Measurements from ENCODE around the gene MYL7.

Gene MYL7

DNA sequence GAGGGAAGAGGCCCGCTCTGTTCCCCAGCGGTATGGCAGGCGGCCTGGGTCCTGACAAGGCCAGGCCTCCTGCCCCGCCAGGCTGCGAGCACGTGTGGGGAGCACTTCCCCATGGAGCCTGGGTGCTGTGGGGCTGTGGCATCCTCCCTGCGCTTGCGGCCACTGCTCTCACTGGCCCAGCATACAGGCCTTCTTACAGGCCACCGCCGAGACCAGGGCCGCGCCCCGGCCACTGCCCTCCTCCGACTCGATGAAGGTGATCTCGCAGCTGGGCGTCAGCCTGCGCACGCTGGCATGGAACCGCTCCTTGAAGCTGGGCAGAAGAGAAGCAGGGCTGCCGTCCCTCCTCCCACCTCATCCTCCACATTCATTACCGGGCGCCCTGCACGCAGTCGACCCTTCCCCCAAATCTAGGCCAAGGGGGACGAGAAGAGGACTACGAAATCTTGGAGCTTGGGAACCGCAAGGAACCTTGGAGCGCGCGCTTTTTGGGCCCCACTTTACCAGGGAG is 3.9 kb upstream of the MYL7 start:
- no peak for DNase-seq (ENCODE audit: low read depth, low spot score)
- TF ChIP-seq, protein P1, sequence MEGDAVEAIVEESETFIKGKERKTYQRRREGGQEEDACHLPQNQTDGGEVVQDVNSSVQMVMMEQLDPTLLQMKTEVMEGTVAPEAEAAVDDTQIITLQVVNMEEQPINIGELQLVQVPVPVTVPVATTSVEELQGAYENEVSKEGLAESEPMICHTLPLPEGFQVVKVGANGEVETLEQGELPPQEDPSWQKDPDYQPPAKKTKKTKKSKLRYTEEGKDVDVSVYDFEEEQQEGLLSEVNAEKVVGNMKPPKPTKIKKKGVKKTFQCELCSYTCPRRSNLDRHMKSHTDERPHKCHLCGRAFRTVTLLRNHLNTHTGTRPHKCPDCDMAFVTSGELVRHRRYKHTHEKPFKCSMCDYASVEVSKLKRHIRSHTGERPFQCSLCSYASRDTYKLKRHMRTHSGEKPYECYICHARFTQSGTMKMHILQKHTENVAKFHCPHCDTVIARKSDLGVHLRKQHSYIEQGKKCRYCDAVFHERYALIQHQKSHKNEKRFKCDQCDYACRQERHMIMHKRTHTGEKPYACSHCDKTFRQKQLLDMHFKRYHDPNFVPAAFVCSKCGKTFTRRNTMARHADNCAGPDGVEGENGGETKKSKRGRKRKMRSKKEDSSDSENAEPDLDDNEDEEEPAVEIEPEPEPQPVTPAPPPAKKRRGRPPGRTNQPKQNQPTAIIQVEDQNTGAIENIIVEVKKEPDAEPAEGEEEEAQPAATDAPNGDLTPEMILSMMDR (IDR thresholded peaks at IDR 0.05; ENCODE audit: insufficient read depth, low read length, missing control alignments), result no peak
- ChIA-PET POLR2A (no interaction called here), CTCF (interaction anchor here (1.0 to 1.1 kb wide), 2 partner anchors 8 to 10 kb away, joined by 3 to 4 read pairs; no protein-coding TSS in a partner anchor)
- H3K4me3 ChIP-seq (ENCODE audit: low read depth, low read length), result no peak overlapping the region

DNA sequence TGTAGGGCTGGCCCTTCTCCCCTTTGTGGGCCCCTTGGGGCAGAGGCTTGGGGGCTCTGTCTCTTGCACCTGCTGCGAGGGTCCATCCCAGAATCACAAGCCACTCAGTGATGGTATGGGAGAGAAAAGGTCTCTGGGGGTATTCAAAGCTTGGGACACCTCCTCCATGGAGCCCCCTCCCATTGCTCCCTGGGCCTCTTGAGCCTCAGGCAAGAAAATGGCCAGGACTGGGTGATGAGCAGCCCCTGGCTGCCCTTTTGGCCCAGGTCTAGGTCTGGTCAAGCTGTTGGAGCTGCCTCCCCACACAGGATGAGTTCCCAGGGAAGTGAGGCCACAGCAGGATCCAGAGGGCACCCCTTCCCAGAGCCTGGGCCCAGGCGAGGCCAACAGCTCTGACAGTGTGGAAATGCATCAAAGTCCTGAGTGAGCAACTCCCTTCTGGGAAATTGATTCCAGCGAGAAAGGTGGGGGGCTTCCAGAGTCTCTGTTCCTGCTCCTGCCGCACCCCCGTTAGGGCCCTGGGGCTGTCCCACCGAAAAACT is 3.4 kb upstream of the MYL7 start:
- H3K4me3 ChIP-seq (ENCODE audit: low read depth, low read length), result no peak overlapping the region
- DNase-seq (ENCODE audit: low read depth, low spot score), result no peak
- CTCF ChIA-PET, result interaction anchor here (1.0 to 1.1 kb wide), 2 partner anchors 7 to 9 kb away, joined by 3 to 4 read pairs; no protein-coding TSS in a partner anchor
- POLR2A ChIA-PET, result no interaction called here
- TF ChIP-seq, protein P1 (IDR thresholded peaks at IDR 0.05; ENCODE audit: insufficient read depth, low read length, missing control alignments), result no peak

DNA sequence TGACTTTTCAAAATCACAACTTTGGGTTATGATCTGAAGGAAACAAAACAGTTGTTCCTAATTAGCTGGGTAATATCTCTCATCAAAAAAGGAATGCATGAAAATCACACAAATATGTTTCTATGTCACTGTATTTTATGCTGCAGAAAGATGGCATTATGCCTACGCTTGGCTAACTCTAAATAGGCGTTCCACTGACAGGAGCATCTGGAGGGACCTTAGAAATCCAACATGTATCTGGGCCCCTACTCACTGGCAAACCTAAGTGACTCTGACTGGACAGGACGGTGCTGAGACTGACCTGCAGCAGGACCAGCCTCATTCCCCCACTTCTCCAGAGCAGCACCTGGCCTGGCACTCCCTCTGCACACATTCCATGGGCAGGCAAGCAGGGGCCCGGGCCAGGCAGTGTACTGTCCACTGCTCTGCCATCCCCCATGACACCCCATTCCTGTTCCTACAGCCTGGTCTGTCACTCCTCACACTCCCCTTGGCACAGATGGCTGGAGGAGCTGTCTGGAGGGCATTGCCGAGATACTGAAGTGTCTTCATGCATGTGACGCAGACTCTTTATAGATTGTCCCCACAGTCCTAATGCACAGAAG is 2.6 kb upstream of the MYL7 start:
- DNase-seq (ENCODE audit: low read depth, low spot score), result no peak
- POLR2A ChIA-PET, result no interaction called here
- TF ChIP-seq, protein P1 (IDR thresholded peaks at IDR 0.05; ENCODE audit: insufficient read depth, low read length, missing control alignments), result no peak
- no peak overlapping the region for H3K4me3 ChIP-seq (ENCODE audit: low read depth, low read length)
- CTCF ChIA-PET, result no interaction called here

DNA sequence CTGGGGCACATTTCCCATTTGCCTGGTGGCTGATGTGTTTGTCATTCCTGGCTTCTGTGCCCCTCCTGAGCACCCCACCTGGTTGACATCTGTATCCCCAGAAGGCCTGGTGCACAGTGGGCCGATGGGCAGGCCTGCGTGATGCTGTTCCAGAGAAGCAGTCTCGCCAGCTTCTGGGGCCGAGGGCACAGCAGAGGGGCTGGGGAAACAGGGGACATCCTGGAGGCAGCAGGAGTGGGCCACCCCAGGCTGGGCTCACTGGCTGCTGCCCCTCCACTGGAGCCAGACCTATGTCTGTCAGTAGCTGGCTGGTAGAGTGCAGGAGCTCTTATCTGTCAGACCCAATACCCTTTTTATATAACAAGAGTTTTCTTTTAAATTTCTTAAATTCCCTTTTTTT is 896 bp upstream of the MYL7 start:
- TF ChIP-seq, protein P1 (IDR thresholded peaks at IDR 0.05; ENCODE audit: insufficient read depth, low read length, missing control alignments), result no peak
- ChIA-PET CTCF (interaction anchor here (1.2 kb wide), 1 partner anchor 11 kb away, joined by 7 read pairs; no protein-coding TSS in a partner anchor), POLR2A (no interaction called here)

DNA sequence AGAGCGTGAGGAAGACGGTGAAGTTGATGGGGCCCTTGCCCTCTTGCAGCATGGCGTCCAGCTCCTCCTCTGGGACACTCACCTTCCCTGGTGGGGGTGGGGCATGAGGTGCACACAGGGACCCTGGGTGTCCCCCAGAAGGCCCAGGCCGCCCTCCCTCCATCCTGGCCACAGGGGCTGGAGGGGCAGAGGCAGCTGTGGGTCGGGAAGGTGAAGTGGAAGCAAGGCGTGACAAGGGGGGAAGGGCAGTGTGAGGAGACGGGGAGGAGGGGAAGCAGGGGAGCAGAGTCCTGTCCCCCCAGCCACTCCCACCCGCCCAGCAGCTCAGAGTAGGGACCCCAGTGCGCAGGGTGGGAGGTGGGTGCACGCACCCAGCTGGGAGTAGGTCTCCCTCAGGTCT is 791 bp downstream of the MYL7 start:
- ChIA-PET POLR2A (no interaction called here), CTCF (no interaction called here)
- TF ChIP-seq, protein P1 (IDR thresholded peaks at IDR 0.05; ENCODE audit: insufficient read depth, low read length, missing control alignments), result no peak
- no peak for DNase-seq (ENCODE audit: low read depth, low spot score)
- H3K4me3 ChIP-seq (ENCODE audit: low read depth, low read length), result no peak overlapping the region

More for the DNA sequence above, 896 bp upstream of the MYL7 start:
- DNase-seq (ENCODE audit: low read depth, low spot score), result no peak
- H3K4me3 ChIP-seq (ENCODE audit: low read depth, low read length), result no peak overlapping the region

DNA sequence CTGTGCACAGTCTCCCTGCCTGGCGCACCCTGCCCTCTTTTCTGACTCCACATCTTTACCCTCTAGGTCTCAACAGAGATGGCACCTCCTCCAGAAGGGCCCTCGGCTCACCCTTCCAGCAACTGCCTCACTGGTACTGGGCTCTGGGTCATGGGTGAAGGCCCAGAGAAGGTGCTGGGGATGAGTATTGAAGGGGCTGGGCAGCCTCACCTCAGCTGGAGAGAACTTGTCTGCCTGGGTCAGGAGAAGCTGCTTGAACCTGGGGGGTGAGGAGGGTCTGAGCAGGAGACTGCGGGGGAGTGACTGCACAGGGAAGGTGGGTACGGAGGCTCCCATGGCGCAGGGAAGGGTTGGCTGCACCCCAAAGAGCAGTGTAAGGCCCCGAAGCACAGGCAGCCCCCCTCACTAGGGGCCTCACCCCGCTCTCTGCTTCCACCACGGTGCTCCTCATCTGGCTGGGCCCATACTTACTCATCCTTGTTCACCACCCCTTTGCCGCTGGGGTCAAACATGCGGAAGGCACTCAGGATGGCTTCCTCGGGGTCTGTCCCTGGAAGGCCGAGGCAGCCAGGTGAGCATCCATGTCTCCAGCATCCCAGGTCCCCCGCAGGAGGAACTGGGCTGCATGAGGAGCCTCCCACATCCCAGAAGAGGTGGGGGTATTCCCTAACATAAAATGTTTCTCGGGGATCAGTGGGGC is 1.7 kb downstream of the MYL7 start:
- no peak for DNase-seq (ENCODE audit: low read depth, low spot score)
- CTCF ChIA-PET, result no interaction called here
- POLR2A ChIA-PET, result no interaction called here
- TF ChIP-seq, protein P1 (IDR thresholded peaks at IDR 0.05; ENCODE audit: insufficient read depth, low read length, missing control alignments), result no peak
- no peak overlapping the region for H3K4me3 ChIP-seq (ENCODE audit: low read depth, low read length)
